PC-3 (cell line): ENCODE data around the gene LSP1.

Source experiments
- CTCF ChIP-seq: fragments of 300-600 bp; sonication (generic); conservative IDR thresholded peaks from 2 replicates; pipeline ENCODE4 v1.5.1; 2017; ENCODE audit warnings: antibody characterized with exemption, low read depth, mild to moderate bottlenecking, low read length
- EZH2 ChIP-seq: fragments of 300-600 bp; sonication (generic); IDR thresholded peaks from one replicate; pipeline ENCODE4 v1.6.1; 2017; ENCODE audit warnings: antibody characterized with exemption, mild to moderate bottlenecking, low read length; ENCODE audit not compliant: unreplicated experiment

- TF ChIP-seq CTCF (no peak), EZH2 (no peak)
These were observed at the start of gene LSP1 for GRCh38 chr11:1852877-1853276.
